Liver (tissue), 9 donors: Measurements from ENCODE around the gene EMP1. TPM values are rescaled to one million over a fixed set of nuclear protein-coding genes. Genes with fewer than 3 reads are reported as not detected.

Experiments
- DNase-seq: peaks from one replicate; pipeline ENCODE4 v3.0.0-alpha.2; 2017; ENCODE audit warnings: low spot score
- H3K27ac ChIP-seq, 2 donors: one replicate each; pipeline ENCODE4 v1.7.0; 2013; ENCODE audit warnings: inconsistent platforms in 2 of 2, low read length in 2 of 2, control low read depth in 1 of 2, low read depth in 1 of 2, mild to moderate bottlenecking in 1 of 2
- H3K27me3 ChIP-seq, 4 donors: one replicate each; pipeline versions ENCODE4 v1.6.1 to v1.7.0; 2013; ENCODE audit warnings: low read length in 3 of 4, inconsistent platforms in 1 of 4, mild to moderate bottlenecking in 1 of 4, moderate library complexity in 1 of 4; ENCODE audit not compliant: control insufficient read depth in 4 of 4, insufficient read depth in 4 of 4
- H3K36me3 ChIP-seq, 4 donors: one replicate each; pipeline versions ENCODE4 v1.6.1 to v1.7.0; 2013; ENCODE audit warnings: low read length in 3 of 4, mild to moderate bottlenecking in 3 of 4, low read depth in 1 of 4, moderate library complexity in 1 of 4; ENCODE audit not compliant: control insufficient read depth in 4 of 4, insufficient read depth in 3 of 4
- H3K4me1 ChIP-seq, 4 donors: one replicate each; pipeline versions ENCODE4 v1.6.1 to v1.7.0; 2013; ENCODE audit warnings: low read length in 3 of 4, mild to moderate bottlenecking in 3 of 4, moderate library complexity in 1 of 4; ENCODE audit not compliant: control insufficient read depth in 4 of 4, insufficient read depth in 4 of 4
- H3K4me3 ChIP-seq, 3 donors: one replicate each; pipeline versions ENCODE4 v1.6.1 to v1.7.0; 2013; ENCODE audit warnings: low read length in 3 of 3, control low read depth in 1 of 3, low read depth in 1 of 3, mild to moderate bottlenecking in 1 of 3
- H3K9ac ChIP-seq, 2 donors: one replicate each; pipeline ENCODE4 v1.7.0; 2013; ENCODE audit warnings: low read length in 2 of 2, mild to moderate bottlenecking in 2 of 2, moderate library complexity in 2 of 2, control low read depth in 1 of 2, low read depth in 1 of 2
- H3K9me3 ChIP-seq, 4 donors: one replicate each; pipeline versions ENCODE4 v1.6.1 to v1.7.0; 2013; ENCODE audit warnings: low read length in 3 of 4; ENCODE audit not compliant: control insufficient read depth in 4 of 4
- EGR1 ChIP-seq, 2 donors: IDR thresholded peaks; 2 replicates each; pipeline ENCODE4 v1.6.1; 2016 to 2018; ENCODE audit warnings: antibody characterized with exemption in 2 of 2, low read depth in 2 of 2
- FOXA2 ChIP-seq: IDR thresholded peaks from 2 replicates; pipeline ENCODE4 v1.6.1; 2016; ENCODE audit warnings: antibody characterized with exemption
- HNF4A ChIP-seq, 2 donors: conservative IDR thresholded peaks; 2 replicates each; pipeline ENCODE4 v1.6.1; 2016; ENCODE audit warnings: antibody characterized with exemption in 2 of 2, mild to moderate bottlenecking in 2 of 2
- HNF4G ChIP-seq: IDR thresholded peaks from 2 replicates; pipeline ENCODE4 v1.6.1; 2016; ENCODE audit warnings: antibody characterized with exemption
- JUND ChIP-seq, 2 donors: IDR thresholded peaks; 2 replicates each; pipeline ENCODE4 v1.6.1; 2016; ENCODE audit warnings: antibody characterized with exemption in 2 of 2
- NR2F2 ChIP-seq: IDR thresholded peaks from 2 replicates; pipeline ENCODE4 v1.6.1; 2016; ENCODE audit warnings: antibody characterized with exemption
- REST ChIP-seq: IDR thresholded peaks from 2 replicates; pipeline ENCODE4 v1.6.1; 2016; ENCODE audit warnings: antibody characterized with exemption, mild to moderate bottlenecking
- SP1 ChIP-seq: IDR thresholded peaks from 2 replicates; pipeline ENCODE4 v1.6.1; 2018; ENCODE audit warnings: antibody characterized with exemption, mild to moderate bottlenecking
- TAF1 ChIP-seq: conservative IDR thresholded peaks from 2 replicates; pipeline ENCODE4 v1.6.1; 2016; ENCODE audit warnings: antibody characterized with exemption, mild to moderate bottlenecking
- YY1 ChIP-seq: IDR thresholded peaks from 2 replicates; pipeline ENCODE4 v1.6.1; 2016; ENCODE audit warnings: antibody characterized with exemption, mild to moderate bottlenecking
- WGBS: extraction: QIAGEN DNeasy Blood & Tissue Kit; methylation state at CpG from one replicate; pipeline ENCODE4 v1.1.7; 2013; 5-methylcytosine and 5-hydroxymethylcytosine counted together
- polyA plus RNA-seq, 2 donors: library from polyadenylated mRNA; stranded (reverse) in 1 of 2; unstranded in 1 of 2; fragments of 200-250 nt in 1 of 2; fragments of >200 nt in 1 of 2; fragmentation: Nextera tagmentation in 1 of 2; extraction: Ambion mirVana in 1 of 2; gene quantifications; one replicate each; pipeline versions ENCODE4 v1.2.1 to v1.2.3, GENCODE V29; 2013 to 2015
- total RNA-seq, 2 donors: library from RNA; depleted of rRNA; stranded (reverse); fragments of >200 nt; gene quantifications; one replicate each; pipeline ENCODE4 v1.2.3, GENCODE V29; 2014
- TF ChIP-seq, protein P1 (sequence below): fragments of 150-350 bp; IDR thresholded peaks from 2 replicates; pipeline ENCODE4 v1.5.1; 2017; ENCODE audit warnings: improper control_type of control experiment, low read depth, low read length; ENCODE audit not compliant: missing input control
- TF ChIP-seq, protein P2 (sequence below): IDR thresholded peaks from 2 replicates; pipeline ENCODE4 v1.6.1; 2016; ENCODE audit warnings: antibody characterized with exemption
- donor health status: healthy.
- donor health status: healthy.
- donor health status: healthy.
- donor health status: healthy.
- donor health status: healthy.

Gene EMP1
- total and polyA plus RNA-seq, 4 donors = 1.6 to 5.6 (median 3.6) TPM

GRCh38 chr12:13152281-13152680 lies 44.2 kb upstream of the EMP1 start:
- no peak for DNase-seq
- Histone ChIP-seq H3K4me3 (no peak overlapping the region), H3K9ac (no peak overlapping the region), H3K27me3 (no peaks in the 10 kb centered on the region), H3K36me3 (no peaks in the 10 kb centered on the region), H3K27ac (no peak overlapping the region), H3K4me1 (no peaks in the 10 kb centered on the region), H3K9me3 (no peaks in the 10 kb centered on the region)
- WGBS = 88% methylated on average over 1 of the region's 1 CpG
- TF ChIP-seq TAF1 (no peak), SP1 (no peak), NR2F2 (no peak), HNF4A (conservative IDR thresholded peaks at IDR 0.05) (no peak), REST (no peak), HNF4G (no peak), YY1 (no peak)

GRCh38 chr12:13152756-13153155 lies 43.8 kb upstream of the EMP1 start:
- Histone ChIP-seq H3K36me3 (no peaks in the 10 kb centered on the region), H3K27me3 (no peaks in the 10 kb centered on the region), H3K4me1 (no peaks in the 10 kb centered on the region), H3K4me3 (no peak overlapping the region), H3K9me3 (no peaks in the 10 kb centered on the region), H3K9ac (no peak overlapping the region), H3K27ac (no peak overlapping the region)
- no peak for DNase-seq
- TF ChIP-seq EGR1 (IDR thresholded peaks at IDR 0.05; ENCODE audit: low read depth in 2 of 2) (no peak), REST (no peak), JUND (IDR thresholded peaks at IDR 0.05) (no peak), YY1 (no peak), NR2F2 (no peak), FOXA2 (no peak)
- TF ChIP-seq, protein P1, sequence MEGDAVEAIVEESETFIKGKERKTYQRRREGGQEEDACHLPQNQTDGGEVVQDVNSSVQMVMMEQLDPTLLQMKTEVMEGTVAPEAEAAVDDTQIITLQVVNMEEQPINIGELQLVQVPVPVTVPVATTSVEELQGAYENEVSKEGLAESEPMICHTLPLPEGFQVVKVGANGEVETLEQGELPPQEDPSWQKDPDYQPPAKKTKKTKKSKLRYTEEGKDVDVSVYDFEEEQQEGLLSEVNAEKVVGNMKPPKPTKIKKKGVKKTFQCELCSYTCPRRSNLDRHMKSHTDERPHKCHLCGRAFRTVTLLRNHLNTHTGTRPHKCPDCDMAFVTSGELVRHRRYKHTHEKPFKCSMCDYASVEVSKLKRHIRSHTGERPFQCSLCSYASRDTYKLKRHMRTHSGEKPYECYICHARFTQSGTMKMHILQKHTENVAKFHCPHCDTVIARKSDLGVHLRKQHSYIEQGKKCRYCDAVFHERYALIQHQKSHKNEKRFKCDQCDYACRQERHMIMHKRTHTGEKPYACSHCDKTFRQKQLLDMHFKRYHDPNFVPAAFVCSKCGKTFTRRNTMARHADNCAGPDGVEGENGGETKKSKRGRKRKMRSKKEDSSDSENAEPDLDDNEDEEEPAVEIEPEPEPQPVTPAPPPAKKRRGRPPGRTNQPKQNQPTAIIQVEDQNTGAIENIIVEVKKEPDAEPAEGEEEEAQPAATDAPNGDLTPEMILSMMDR = no peak
- TF ChIP-seq, protein P2, sequence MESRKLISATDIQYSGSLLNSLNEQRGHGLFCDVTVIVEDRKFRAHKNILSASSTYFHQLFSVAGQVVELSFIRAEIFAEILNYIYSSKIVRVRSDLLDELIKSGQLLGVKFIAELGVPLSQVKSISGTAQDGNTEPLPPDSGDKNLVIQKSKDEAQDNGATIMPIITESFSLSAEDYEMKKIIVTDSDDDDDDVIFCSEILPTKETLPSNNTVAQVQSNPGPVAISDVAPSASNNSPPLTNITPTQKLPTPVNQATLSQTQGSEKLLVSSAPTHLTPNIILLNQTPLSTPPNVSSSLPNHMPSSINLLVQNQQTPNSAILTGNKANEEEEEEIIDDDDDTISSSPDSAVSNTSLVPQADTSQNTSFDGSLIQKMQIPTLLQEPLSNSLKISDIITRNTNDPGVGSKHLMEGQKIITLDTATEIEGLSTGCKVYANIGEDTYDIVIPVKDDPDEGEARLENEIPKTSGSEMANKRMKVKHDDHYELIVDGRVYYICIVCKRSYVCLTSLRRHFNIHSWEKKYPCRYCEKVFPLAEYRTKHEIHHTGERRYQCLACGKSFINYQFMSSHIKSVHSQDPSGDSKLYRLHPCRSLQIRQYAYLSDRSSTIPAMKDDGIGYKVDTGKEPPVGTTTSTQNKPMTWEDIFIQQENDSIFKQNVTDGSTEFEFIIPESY = no peak
- WGBS = 89% methylated on average over 6 of the region's 6 CpGs
